ENCODE measurements around the gene RAPGEF1.
A peak's percentile ranks its signal among the peaks of the same experiment; 100 is the strongest.

DNA sequence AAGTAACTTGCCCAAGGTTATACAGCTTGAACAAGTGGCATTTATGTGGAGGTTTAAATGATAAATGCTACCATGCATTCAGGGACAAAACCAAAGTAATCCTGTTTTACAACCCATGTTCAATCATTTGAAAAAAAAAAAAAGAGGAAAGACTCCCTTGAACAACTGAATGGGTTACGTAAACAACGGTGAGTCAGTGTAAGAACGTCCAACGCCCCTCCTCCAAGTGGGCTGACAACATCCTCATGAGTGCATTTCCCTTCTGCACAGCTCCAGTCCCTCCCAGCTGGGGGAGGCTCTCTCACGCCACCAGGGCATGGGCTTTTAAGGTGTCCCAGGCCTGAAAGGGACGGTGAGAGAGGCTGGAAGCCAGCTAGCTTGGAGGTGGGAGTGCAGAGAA is 104.6 kb downstream of the RAPGEF1 start:
- TF ChIP-seq POLR2A (IDR thresholded peaks at IDR 0.05; ENCODE audit: low read length) (no peak), BHLHE40 (IDR thresholded peaks at IDR 0.05; ENCODE audit: low read depth, low read length) (no peak), EP300 (IDR thresholded peaks at IDR 0.05) (no peak), MAX (IDR thresholded peaks at IDR 0.05) (peak; percentile 51), SREBF2 (IDR thresholded peaks at IDR 0.05) (no peak)
- TF ChIP-seq, protein P1, sequence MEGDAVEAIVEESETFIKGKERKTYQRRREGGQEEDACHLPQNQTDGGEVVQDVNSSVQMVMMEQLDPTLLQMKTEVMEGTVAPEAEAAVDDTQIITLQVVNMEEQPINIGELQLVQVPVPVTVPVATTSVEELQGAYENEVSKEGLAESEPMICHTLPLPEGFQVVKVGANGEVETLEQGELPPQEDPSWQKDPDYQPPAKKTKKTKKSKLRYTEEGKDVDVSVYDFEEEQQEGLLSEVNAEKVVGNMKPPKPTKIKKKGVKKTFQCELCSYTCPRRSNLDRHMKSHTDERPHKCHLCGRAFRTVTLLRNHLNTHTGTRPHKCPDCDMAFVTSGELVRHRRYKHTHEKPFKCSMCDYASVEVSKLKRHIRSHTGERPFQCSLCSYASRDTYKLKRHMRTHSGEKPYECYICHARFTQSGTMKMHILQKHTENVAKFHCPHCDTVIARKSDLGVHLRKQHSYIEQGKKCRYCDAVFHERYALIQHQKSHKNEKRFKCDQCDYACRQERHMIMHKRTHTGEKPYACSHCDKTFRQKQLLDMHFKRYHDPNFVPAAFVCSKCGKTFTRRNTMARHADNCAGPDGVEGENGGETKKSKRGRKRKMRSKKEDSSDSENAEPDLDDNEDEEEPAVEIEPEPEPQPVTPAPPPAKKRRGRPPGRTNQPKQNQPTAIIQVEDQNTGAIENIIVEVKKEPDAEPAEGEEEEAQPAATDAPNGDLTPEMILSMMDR (IDR thresholded peaks at IDR 0.05) = no peak
- TF ChIP-seq, protein P2, sequence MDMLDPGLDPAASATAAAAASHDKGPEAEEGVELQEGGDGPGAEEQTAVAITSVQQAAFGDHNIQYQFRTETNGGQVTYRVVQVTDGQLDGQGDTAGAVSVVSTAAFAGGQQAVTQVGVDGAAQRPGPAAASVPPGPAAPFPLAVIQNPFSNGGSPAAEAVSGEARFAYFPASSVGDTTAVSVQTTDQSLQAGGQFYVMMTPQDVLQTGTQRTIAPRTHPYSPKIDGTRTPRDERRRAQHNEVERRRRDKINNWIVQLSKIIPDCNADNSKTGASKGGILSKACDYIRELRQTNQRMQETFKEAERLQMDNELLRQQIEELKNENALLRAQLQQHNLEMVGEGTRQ (IDR thresholded peaks at IDR 0.05) = no peak
